C4-2B (cell line): ENCODE results near the gene MAT2B.

Source experiments
- ZFX ChIP-seq: fragments of 450-650 bp; IDR thresholded peaks from 2 replicates; pipeline ENCODE4 v1.6.1; 2017
- TF ChIP-seq, protein P1 (sequence below): fragments of 450-650 bp; conservative IDR thresholded peaks from 2 replicates; pipeline ENCODE4 v1.5.1; 2017; ENCODE audit warnings: mild to moderate bottlenecking

DNA sequence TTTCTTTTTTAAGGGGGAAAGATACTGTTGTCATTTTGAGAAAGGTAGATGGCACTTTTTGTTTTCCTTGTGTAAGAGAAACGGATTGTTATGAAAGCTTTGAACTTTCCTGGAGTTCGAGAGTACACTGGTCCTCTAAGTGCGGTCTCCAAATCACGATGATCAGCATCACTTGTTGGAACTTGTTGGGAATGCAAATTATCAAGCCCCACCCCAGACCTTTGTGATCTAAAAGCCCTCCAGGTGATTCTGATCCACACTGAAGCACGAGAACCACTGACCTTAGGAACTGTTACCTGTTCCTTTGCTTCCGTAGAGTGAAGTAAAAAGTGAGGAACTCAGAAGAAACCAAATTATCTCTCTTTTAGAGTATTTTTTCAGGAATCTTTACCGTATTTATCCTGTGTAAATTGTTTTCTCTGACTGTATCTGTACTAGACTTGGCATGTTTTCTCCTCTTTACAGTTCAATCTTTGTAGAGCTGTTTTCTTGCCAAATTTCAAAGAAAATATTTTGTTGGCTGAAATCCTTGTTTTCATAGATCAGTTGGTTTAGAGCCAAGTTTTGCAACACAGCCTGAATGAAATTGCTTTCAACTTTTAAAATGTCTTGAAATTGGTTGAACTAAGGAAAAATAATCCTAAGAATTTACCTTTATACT lies 4.0 kb downstream of the MAT2B start:
- TF ChIP-seq, protein P1, sequence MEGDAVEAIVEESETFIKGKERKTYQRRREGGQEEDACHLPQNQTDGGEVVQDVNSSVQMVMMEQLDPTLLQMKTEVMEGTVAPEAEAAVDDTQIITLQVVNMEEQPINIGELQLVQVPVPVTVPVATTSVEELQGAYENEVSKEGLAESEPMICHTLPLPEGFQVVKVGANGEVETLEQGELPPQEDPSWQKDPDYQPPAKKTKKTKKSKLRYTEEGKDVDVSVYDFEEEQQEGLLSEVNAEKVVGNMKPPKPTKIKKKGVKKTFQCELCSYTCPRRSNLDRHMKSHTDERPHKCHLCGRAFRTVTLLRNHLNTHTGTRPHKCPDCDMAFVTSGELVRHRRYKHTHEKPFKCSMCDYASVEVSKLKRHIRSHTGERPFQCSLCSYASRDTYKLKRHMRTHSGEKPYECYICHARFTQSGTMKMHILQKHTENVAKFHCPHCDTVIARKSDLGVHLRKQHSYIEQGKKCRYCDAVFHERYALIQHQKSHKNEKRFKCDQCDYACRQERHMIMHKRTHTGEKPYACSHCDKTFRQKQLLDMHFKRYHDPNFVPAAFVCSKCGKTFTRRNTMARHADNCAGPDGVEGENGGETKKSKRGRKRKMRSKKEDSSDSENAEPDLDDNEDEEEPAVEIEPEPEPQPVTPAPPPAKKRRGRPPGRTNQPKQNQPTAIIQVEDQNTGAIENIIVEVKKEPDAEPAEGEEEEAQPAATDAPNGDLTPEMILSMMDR = no peak
- no peak for TF ChIP-seq ZFX
